ENCODE measurements around the gene PTPN6. TPM values are rescaled to one million over a fixed set of nuclear protein-coding genes. Genes with fewer than 3 reads are reported as not detected.

PTPN6 gene
- total RNA-seq, 1 experiment from 2014 or later: not detected

- no peak for DNase-seq (ENCODE audit: low read depth)
These were observed 4.2 kb downstream of the PTPN6 start for GRCh38 chr12:6955108-6956020.

DNA sequence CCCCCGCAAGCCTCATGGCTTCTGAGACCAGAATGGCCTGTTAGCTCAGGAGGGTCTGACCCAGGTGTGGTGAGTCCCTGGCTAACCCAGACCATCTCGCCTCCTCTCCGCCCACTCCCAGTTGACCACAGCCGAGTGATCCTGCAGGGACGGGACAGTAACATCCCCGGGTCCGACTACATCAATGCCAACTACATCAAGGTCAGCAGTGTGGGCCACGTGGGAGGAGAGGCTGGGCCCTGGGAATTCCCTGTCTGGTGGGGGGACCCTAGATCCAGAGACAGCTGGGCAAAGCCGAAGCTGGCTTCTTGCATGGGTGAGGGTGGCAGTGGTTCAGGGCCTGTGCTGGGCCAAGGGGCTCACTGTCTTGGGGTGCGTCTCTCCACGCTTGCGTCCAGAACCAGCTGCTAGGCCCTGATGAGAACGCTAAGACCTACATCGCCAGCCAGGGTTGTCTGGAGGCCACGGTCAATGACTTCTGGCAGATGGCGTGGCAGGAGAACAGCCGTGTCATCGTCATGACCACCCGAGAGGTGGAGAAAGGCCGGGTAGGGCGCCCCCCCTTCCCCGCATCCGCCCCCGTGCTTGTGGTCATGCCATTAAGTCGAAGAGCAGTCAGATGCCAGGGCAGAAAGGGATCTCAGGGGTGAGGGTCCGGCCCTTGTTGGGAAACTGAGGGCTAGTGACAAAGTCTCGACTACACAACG is 5.0 kb downstream of the PTPN6 start:
- DNase-seq (ENCODE audit: low read depth): no peak

DNA sequence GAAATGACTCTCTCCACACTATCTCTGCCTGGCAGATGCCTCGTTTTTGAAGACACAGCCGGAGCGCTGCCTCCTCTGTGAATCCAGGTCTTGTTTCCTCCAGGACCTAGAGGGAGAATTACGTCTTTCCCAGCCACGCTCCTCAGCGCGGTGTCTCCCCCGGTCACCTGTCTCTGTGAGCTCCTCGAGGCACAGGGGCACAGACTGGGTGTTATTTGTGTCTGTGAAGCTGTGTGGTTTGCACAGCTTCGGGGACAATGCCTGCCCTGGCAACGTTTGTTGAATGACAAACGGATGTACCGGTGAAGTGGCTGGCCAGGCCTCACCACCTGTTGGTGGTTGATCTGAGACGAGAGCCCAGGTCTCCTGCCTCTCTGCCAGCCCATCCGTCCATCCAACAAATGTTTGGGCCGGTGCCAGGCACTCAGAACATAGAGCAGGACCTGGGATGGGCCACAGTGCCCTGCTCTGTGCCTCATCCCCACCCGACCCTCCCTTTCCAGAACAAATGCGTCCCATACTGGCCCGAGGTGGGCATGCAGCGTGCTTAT is 6.1 kb downstream of the PTPN6 start:
- no peak for DNase-seq (ENCODE audit: low read depth)

GRCh38 chr12:6957741-6958608 is 6.8 kb downstream of the PTPN6 start:
- DNase-seq (ENCODE audit: low read depth): no peak

DNA sequence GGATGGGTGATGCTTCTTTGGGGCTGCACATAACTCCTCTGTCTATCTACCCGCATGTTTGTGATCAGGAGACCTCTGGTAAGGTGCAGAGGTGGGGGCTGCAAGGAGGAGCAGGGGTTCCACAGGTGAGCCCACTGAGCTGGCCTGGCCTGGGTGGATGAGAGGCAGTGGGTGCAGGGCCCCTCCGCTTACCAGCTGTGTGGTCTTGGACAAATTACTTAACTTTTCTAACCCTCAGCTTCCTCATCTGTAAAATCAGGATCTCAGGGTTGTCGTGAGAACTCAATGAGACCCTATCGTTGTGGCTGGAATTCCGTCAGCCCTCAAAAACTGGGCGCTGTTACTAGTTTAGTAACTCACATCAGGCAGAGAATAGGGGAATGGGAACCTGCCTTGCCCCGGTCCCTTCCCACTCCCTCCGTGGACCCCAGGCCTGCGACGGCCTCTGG is 7.5 kb downstream of the PTPN6 start:
- DNase-seq (ENCODE audit: low read depth): no peak

DNA sequence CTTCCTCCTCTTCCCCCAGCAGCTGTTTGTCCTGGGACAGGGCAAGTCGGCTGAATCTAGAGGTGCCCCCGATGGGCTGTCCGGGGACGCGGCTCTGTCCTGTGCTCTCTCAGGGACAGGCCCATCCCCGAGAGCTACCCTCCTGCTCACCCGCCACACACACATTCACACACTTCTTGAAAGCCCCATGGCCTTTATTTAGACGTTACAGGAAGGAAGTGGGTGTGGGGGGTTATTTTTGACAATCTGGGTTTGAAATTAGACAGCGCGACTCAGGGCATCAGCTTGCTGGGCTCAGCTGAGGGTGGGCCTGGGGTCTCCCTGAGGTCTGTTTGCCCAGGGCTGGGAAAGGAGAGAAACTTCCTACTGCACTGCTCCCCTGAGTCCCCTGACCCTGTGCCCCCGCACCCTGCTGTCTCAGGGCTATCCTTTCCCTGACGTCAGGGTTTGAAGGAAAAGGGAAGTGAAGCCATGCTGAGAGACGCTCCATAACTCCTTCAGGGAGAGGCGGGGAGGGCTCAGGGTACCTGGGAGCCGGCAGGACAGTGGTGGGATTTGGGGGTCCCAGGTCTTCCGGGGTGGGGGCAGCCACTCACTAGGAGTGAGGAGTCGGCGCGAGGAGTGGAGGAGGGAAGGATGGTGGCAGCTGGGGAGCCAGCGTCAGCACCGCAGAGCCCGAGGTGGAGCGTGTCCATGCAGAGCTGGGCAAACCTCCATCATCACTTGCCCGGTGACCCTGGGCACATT is 8.1 kb downstream of the PTPN6 start:
- DNase-seq (ENCODE audit: low read depth): no peak

DNA sequence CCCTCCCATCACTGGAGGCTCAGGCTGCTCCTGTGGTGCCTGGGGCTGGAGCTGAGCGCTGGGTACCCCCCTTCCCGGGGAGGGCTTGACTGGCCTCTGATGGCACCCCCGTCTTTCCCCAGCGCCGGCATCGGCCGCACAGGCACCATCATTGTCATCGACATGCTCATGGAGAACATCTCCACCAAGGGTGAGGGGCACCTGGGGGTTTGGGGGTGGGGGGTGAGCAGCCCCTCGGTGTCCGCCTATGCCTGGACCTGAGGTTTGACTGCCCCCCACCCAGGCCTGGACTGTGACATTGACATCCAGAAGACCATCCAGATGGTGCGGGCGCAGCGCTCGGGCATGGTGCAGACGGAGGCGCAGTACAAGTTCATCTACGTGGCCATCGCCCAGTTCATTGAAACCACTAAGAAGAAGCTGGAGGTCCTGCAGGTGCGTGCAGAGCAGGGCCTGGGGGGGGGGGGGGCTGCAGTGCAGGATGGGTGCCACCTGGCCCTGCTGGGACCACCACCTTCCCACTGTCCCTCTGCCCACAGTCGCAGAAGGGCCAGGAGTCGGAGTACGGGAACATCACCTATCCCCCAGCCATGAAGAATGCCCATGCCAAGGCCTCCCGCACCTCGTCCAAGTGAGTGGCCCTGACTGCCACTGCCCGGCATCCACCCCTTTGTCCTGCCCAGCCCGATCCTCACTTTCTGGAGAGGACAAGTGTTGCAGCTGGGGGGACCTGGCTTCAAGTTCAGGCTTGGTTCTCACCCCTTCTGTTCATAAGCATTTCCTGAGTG is 8.8 kb downstream of the PTPN6 start:
- no peak for DNase-seq (ENCODE audit: low read depth)

- peak; percentile 24 for DNase-seq (ENCODE audit: low read depth)
These were observed 9.6 kb downstream of the PTPN6 start for GRCh38 chr12:6960593-6961277.

DNA sequence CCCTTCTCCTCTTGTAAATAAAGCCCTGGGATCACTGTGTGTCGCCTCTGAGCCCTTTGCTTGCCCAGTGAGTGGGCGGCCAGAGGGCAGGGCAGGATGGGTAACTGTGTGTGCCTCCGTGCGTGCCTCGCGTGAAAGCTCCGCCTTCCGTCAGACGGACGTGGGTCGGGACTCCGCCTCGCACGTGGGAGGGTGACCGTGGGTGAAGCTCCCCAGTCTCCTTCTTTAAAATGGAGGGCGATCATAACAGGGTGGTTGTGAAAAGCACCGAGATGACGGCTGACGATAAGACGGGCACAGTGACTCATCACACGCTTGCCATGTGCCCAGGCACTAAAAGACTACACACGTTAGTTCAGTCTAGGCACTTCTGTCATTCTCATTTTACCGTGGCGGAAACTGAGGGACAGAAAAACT is 10.1 kb downstream of the PTPN6 start:
- DNase-seq (ENCODE audit: low read depth): peak; percentile 78

- DNase-seq (ENCODE audit: low read depth): peak; percentile 79
These were observed 10.6 kb downstream of the PTPN6 start for GRCh38 chr12:6961695-6962284.

- DNase-seq (ENCODE audit: low read depth): no peak
These were observed 11.3 kb downstream of the PTPN6 start for GRCh38 chr12:6962285-6963015.

DNA sequence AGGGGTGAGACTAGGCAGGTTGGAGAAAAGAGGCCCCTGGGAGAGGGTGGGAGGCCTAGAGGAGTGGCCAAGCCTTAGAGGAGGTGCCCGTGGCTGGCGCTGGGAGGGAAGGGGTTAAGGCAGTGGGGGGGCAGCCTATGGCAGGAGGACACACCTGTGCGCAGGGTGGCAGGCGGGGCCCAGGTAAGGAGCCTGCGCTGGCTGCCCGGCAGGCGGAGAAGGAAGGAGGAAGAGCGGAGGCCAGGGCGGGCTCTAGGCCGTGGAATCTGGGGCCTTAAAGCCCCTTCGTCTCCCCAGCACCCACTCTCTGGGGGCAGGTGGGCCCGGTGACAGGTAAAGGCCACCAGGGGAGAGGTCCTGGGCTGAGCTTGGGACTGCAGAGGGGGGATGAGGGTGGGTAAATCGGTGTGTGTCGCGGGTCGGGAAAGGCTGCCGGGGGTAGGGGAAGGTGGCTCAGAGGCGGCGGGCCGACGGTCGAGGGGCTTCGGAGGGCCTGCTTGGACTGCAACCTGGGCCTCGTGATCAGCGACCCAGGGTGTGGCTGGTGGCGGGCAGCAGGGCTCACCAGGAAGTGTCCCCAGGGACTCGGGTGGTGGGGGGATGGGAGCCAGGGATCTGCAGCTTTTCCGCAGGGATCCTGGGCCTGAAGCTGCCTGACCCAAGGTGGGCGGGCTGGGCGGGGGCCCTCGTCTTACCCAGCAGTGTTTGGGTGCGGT is 12.0 kb downstream of the PTPN6 start:
- no peak for DNase-seq (ENCODE audit: low read depth)

GRCh38 chr12:6963791-6964413 is 12.7 kb downstream of the PTPN6 start:
- DNase-seq (ENCODE audit: low read depth): no peak

GRCh38 chr12:6964605-6965025 is 13.5 kb downstream of the PTPN6 start:
- no peak for DNase-seq (ENCODE audit: low read depth)

- DNase-seq (ENCODE audit: low read depth): peak; percentile 81
These were observed 14.0 kb downstream of the PTPN6 start for GRCh38 chr12:6965026-6965661.

GRCh38 chr12:6965714-6966113 is 14.6 kb downstream of the PTPN6 start:
- no peak for DNase-seq (ENCODE audit: low read depth)
